Parathyroid adenoma (tissue), 2 donors: ENCODE data around the gene VAV3.

ENCODE experiments used
- H2AFZ ChIP-seq: fragments of 300-600 bp; sonication (generic); one replicate; pipeline ENCODE4 v1.7.0; 2017; ENCODE audit warnings: antibody characterized with exemption, mild to moderate bottlenecking
- H3K27ac ChIP-seq: fragments of 300-600 bp; sonication (generic); one replicate; pipeline ENCODE4 v1.7.0; 2017
- H3K27me3 ChIP-seq: fragments of 300-600 bp; sonication (generic); one replicate; pipeline ENCODE4 v1.7.0; 2017; ENCODE audit warnings: low read length; ENCODE audit not compliant: control insufficient read depth, insufficient read depth
- H3K36me3 ChIP-seq: fragments of 300-600 bp; sonication (generic); one replicate; pipeline ENCODE4 v1.7.0; 2017; ENCODE audit warnings: low read length; ENCODE audit not compliant: control insufficient read depth, insufficient read depth
- H3K4me1 ChIP-seq: fragments of 300-600 bp; sonication (generic); one replicate; pipeline ENCODE4 v1.7.0; 2017; ENCODE audit warnings: control low read depth
- H3K4me2 ChIP-seq: fragments of 300-600 bp; sonication (generic); one replicate; pipeline ENCODE4 v1.7.0; 2017; ENCODE audit warnings: low read length
- H3K4me3 ChIP-seq: fragments of 300-600 bp; sonication (generic); one replicate; pipeline ENCODE4 v1.7.0; 2017; ENCODE audit warnings: low read depth, low read length
- H3K79me2 ChIP-seq: fragments of 300-600 bp; sonication (generic); one replicate; pipeline ENCODE4 v1.7.0; 2017; ENCODE audit warnings: control low read depth
- H3K9ac ChIP-seq: fragments of 300-600 bp; sonication (generic); one replicate; pipeline ENCODE4 v1.7.0; 2017; ENCODE audit warnings: mild to moderate bottlenecking
- H3K9me3 ChIP-seq: fragments of 300-600 bp; sonication (generic); one replicate; pipeline ENCODE4 v1.7.0; 2017; ENCODE audit warnings: low read length; ENCODE audit not compliant: control insufficient read depth
- CTCF ChIP-seq: fragments of 300-600 bp; sonication (generic); IDR thresholded peaks from one replicate; pipeline ENCODE4 v1.7.0; 2017; ENCODE audit warnings: antibody characterized with exemption, mild to moderate bottlenecking
- donor health status: primary hyperparathyroidism.

VAV3 gene

GRCh38 chr1:107622966-107623365, 342.0 kb downstream of the VAV3 start:
- H3K9me3 ChIP-seq: no peaks in the 10 kb centered on the region
- no peaks in the 10 kb centered on the region for H3K79me2 ChIP-seq
- no peak overlapping the region for H3K4me2 ChIP-seq
- H3K4me1 ChIP-seq: peaks cover 6% of the 10 kb centered on the region
- H2AFZ ChIP-seq: no peak overlapping the region
- H3K27me3 ChIP-seq: no peaks in the 10 kb centered on the region
- H3K27ac ChIP-seq: no peak overlapping the region
- H3K4me3 ChIP-seq: no peak overlapping the region
- H3K36me3 ChIP-seq: no peaks in the 10 kb centered on the region
- TF ChIP-seq CTCF: no peak
- H3K9ac ChIP-seq: no peak overlapping the region

GRCh38 chr1:107622535-107622934, 342.4 kb downstream of the VAV3 start:
- H3K36me3 ChIP-seq: no peaks in the 10 kb centered on the region
- H3K4me1 ChIP-seq: peaks cover 4% of the 10 kb centered on the region
- no peak overlapping the region for H3K4me3 ChIP-seq
- H2AFZ ChIP-seq: no peak overlapping the region
- H3K27ac ChIP-seq: no peak overlapping the region
- H3K27me3 ChIP-seq: no peaks in the 10 kb centered on the region
- no peak overlapping the region for H3K9ac ChIP-seq
- H3K4me2 ChIP-seq: no peak overlapping the region
- no peaks in the 10 kb centered on the region for H3K9me3 ChIP-seq
- no peak for TF ChIP-seq CTCF
- no peaks in the 10 kb centered on the region for H3K79me2 ChIP-seq

- Histone ChIP-seq H3K36me3 (no peaks in the 10 kb centered on the region), H2AFZ (no peak overlapping the region), H3K9me3 (no peaks in the 10 kb centered on the region), H3K9ac (no peak overlapping the region), H3K27ac (no peak overlapping the region), H3K27me3 (no peaks in the 10 kb centered on the region), H3K4me2 (no peak overlapping the region), H3K4me1 (no peaks in the 10 kb centered on the region), H3K79me2 (no peaks in the 10 kb centered on the region), H3K4me3 (no peak overlapping the region)
- TF ChIP-seq CTCF: no peak
These were observed 344.2 kb downstream of the VAV3 start for GRCh38 chr1:107620753-107621152.

GRCh38 chr1:107618539-107618938, 346.4 kb downstream of the VAV3 start:
- Histone ChIP-seq H3K9me3 (no peaks in the 10 kb centered on the region), H2AFZ (no peak overlapping the region), H3K27ac (no peak overlapping the region), H3K27me3 (no peaks in the 10 kb centered on the region), H3K4me3 (no peak overlapping the region), H3K36me3 (no peaks in the 10 kb centered on the region), H3K79me2 (no peaks in the 10 kb centered on the region), H3K9ac (no peak overlapping the region), H3K4me2 (no peak overlapping the region), H3K4me1 (no peaks in the 10 kb centered on the region)
- TF ChIP-seq CTCF: no peak

- Histone ChIP-seq H3K9me3 (no peaks in the 10 kb centered on the region), H3K4me3 (no peak overlapping the region), H3K79me2 (no peaks in the 10 kb centered on the region), H3K9ac (no peak overlapping the region), H3K27ac (no peak overlapping the region), H3K27me3 (no peaks in the 10 kb centered on the region), H2AFZ (no peak overlapping the region), H3K36me3 (no peaks in the 10 kb centered on the region), H3K4me2 (no peak overlapping the region), H3K4me1 (no peaks in the 10 kb centered on the region)
- no peak for TF ChIP-seq CTCF
These were observed 347.1 kb downstream of the VAV3 start for GRCh38 chr1:107617921-107618320.
